ENCODE data around the gene SIRPB2. TPM values are rescaled to one million over a fixed set of nuclear protein-coding genes. Genes with fewer than 3 reads are reported as not detected.
A peak's percentile ranks its signal among the peaks of the same experiment; 100 is the strongest.

SIRPB2 gene
- total and polyA plus RNA-seq, 5 donors from 2014 or later: 0.10 TPM; not detected in 4

- DNase-seq: no peak
- H3K4me3 Mint-ChIP-seq: peak overlapping the region in 1 of 4 donors; percentile 73
- Histone ChIP-seq H3K36me3 (ENCODE audit: control insufficient read depth, insufficient read depth, low read length) (peaks cover 2% of the 10 kb centered on the region), H3K4me3 (ENCODE audit: low read depth, low read length) (no peak overlapping the region), H3K9me3 (ENCODE audit: control insufficient read depth in 2 of 2, low read length in 2 of 2) (no peaks in the 10 kb centered on the region), H3K27me3 (ENCODE audit: control insufficient read depth, insufficient read depth, low read length) (peaks cover 8% of the 10 kb centered on the region), H3K4me1 (ENCODE audit: control insufficient read depth, insufficient read depth, low read length, poor library complexity, severe bottlenecking) (peaks cover 21% of the 10 kb centered on the region), H3K27ac (ENCODE audit: insufficient read depth, low read length, poor library complexity, severe bottlenecking) (no peak overlapping the region)
- H3K4me1 Mint-ChIP-seq: peaks cover 9 to 30% (median 22%) of the 10 kb centered on the region in 4 donors
- H3K27ac Mint-ChIP-seq: no peak overlapping the region
- ATAC-seq (ENCODE audit: low read depth in 2 of 2): no peak
- H3K36me3 Mint-ChIP-seq: no peaks in the 10 kb centered on the region
- H3K9me3 Mint-ChIP-seq: no peaks in the 10 kb centered on the region
- peaks cover 26% of the 10 kb centered on the region for H3K27me3 Mint-ChIP-seq
Measured at GRCh38 chr20:1469306-1469905, 21.8 kb downstream of the SIRPB2 start.

GRCh38 chr20:1468117-1468624, 23.0 kb downstream of the SIRPB2 start:
- peaks cover 23% of the 10 kb centered on the region for H3K27me3 Mint-ChIP-seq
- no peaks in the 10 kb centered on the region for H3K9me3 Mint-ChIP-seq
- peaks cover 2% of the 10 kb centered on the region for H3K36me3 Mint-ChIP-seq
- no peak for ATAC-seq (ENCODE audit: low read depth in 2 of 2)
- Histone ChIP-seq H3K36me3 (ENCODE audit: control insufficient read depth, insufficient read depth, low read length) (peaks cover 10% of the 10 kb centered on the region), H3K27ac (ENCODE audit: insufficient read depth, low read length, poor library complexity, severe bottlenecking) (no peak overlapping the region), H3K27me3 (ENCODE audit: control insufficient read depth, insufficient read depth, low read length) (peaks cover 8% of the 10 kb centered on the region), H3K9me3 (ENCODE audit: control insufficient read depth in 2 of 2, low read length in 2 of 2) (no peaks in the 10 kb centered on the region), H3K4me1 (ENCODE audit: control insufficient read depth, insufficient read depth, low read length, poor library complexity, severe bottlenecking) (peaks cover 30% of the 10 kb centered on the region), H3K4me3 (ENCODE audit: low read depth, low read length) (no peak overlapping the region)
- H3K27ac Mint-ChIP-seq: peak overlapping the region in 1 of 3 donors; percentile 94
- peaks cover 13 to 43% (median 34%) of the 10 kb centered on the region in 4 donors for H3K4me1 Mint-ChIP-seq
- peak overlapping the region in 3 of 4 donors; percentile 43 to 87 (median 73) for H3K4me3 Mint-ChIP-seq
- DNase-seq: no peak

- peak overlapping the region; percentile 80 to 93 (median 87) for H3K4me3 Mint-ChIP-seq
- Histone ChIP-seq H3K36me3 (ENCODE audit: control insufficient read depth, insufficient read depth, low read length) (peaks cover 16% of the 10 kb centered on the region), H3K4me3 (ENCODE audit: low read depth, low read length) (peak overlapping the region; percentile 66), H3K27ac (ENCODE audit: insufficient read depth, low read length, poor library complexity, severe bottlenecking) (peak overlapping the region; percentile 60), H3K9me3 (ENCODE audit: control insufficient read depth in 2 of 2, low read length in 2 of 2) (no peaks in the 10 kb centered on the region), H3K27me3 (ENCODE audit: control insufficient read depth, insufficient read depth, low read length) (peaks cover 8% of the 10 kb centered on the region), H3K4me1 (ENCODE audit: control insufficient read depth, insufficient read depth, low read length, poor library complexity, severe bottlenecking) (peaks cover 34% of the 10 kb centered on the region)
- ATAC-seq (ENCODE audit: low read depth in 2 of 2): no peak
- no peak for DNase-seq
- H3K36me3 Mint-ChIP-seq: peaks cover 5% of the 10 kb centered on the region
- H3K4me1 Mint-ChIP-seq: peaks cover 13 to 47% (median 37%) of the 10 kb centered on the region in 4 donors
- peaks cover 17% of the 10 kb centered on the region for H3K27me3 Mint-ChIP-seq
- peak overlapping the region; percentile 42 to 94 (median 80) for H3K27ac Mint-ChIP-seq
- no peaks in the 10 kb centered on the region for H3K9me3 Mint-ChIP-seq
Measured at GRCh38 chr20:1467355-1468116, 23.7 kb downstream of the SIRPB2 start.

- no peaks in the 10 kb centered on the region for H3K9me3 ChIP-seq (ENCODE audit: control insufficient read depth in 2 of 2, low read length in 2 of 2)
- H3K36me3 ChIP-seq (ENCODE audit: control insufficient read depth, insufficient read depth, low read length): peaks cover 19% of the 10 kb centered on the region
- Mint-ChIP-seq H3K9me3 (no peaks in the 10 kb centered on the region), H3K36me3 (peaks cover 5% of the 10 kb centered on the region), H3K27me3 (peaks cover 13% of the 10 kb centered on the region), H3K27ac (peak overlapping the region; percentile 42 to 94 (median 80)), H3K4me1 (peaks cover 13 to 49% (median 37%) of the 10 kb centered on the region in 4 donors), H3K4me3 (peak overlapping the region; percentile 80 to 93 (median 87))
- H3K27me3 ChIP-seq (ENCODE audit: control insufficient read depth, insufficient read depth, low read length): peaks cover 8% of the 10 kb centered on the region
- peak overlapping the region; percentile 60 for H3K27ac ChIP-seq (ENCODE audit: insufficient read depth, low read length, poor library complexity, severe bottlenecking)
- ATAC-seq (ENCODE audit: low read depth in 2 of 2): no peak
- peak overlapping the region; percentile 66 for H3K4me3 ChIP-seq (ENCODE audit: low read depth, low read length)
- H3K4me1 ChIP-seq (ENCODE audit: control insufficient read depth, insufficient read depth, low read length, poor library complexity, severe bottlenecking): peaks cover 34% of the 10 kb centered on the region
- no peak for DNase-seq
Measured at GRCh38 chr20:1467082-1467354, 24.2 kb downstream of the SIRPB2 start.

- Mint-ChIP-seq H3K4me1 (peaks cover 13 to 54% (median 37%) of the 10 kb centered on the region in 4 donors), H3K27me3 (peaks cover 13% of the 10 kb centered on the region), H3K27ac (peak within 1 kb of the TSS; percentile 42 to 94 (median 80)), H3K4me3 (peak within 1 kb of the TSS; percentile 87 to 94 (median 90)), H3K36me3 (peaks cover 5% of the 10 kb centered on the region), H3K9me3 (no peaks in the 10 kb centered on the region)
- peak; percentile 98 for ATAC-seq (ENCODE audit: low read depth in 2 of 2)
- Histone ChIP-seq H3K4me1 (ENCODE audit: control insufficient read depth, insufficient read depth, low read length, poor library complexity, severe bottlenecking) (peaks cover 34% of the 10 kb centered on the region), H3K9me3 (ENCODE audit: control insufficient read depth in 2 of 2, low read length in 2 of 2) (no peaks in the 10 kb centered on the region), H3K27ac (ENCODE audit: insufficient read depth, low read length, poor library complexity, severe bottlenecking) (peak within 1 kb of the TSS; percentile 87), H3K27me3 (ENCODE audit: control insufficient read depth, insufficient read depth, low read length) (peaks cover 8% of the 10 kb centered on the region), H3K4me3 (ENCODE audit: low read depth, low read length) (peak within 1 kb of the TSS; percentile 84), H3K36me3 (ENCODE audit: control insufficient read depth, insufficient read depth, low read length) (peaks cover 23% of the 10 kb centered on the region)
- peak; percentile 95 to 97 (median 96) for DNase-seq
Measured at GRCh38 chr20:1466211-1467081, 24.8 kb downstream of the SIRPB2 start, which contains the start of gene NSFL1C. TSS of gene NSFL1C (minus strand) at chr20:1466849. CDS start at chr20:1466824, 25 bp downstream.

GRCh38 chr20:1465470-1466210, 25.6 kb downstream of the SIRPB2 start:
- peaks cover 8% of the 10 kb centered on the region for H3K27me3 Mint-ChIP-seq
- Histone ChIP-seq H3K27me3 (ENCODE audit: control insufficient read depth, insufficient read depth, low read length) (peaks cover 8% of the 10 kb centered on the region), H3K36me3 (ENCODE audit: control insufficient read depth, insufficient read depth, low read length) (peaks cover 31% of the 10 kb centered on the region), H3K9me3 (ENCODE audit: control insufficient read depth in 2 of 2, low read length in 2 of 2) (no peaks in the 10 kb centered on the region), H3K4me1 (ENCODE audit: control insufficient read depth, insufficient read depth, low read length, poor library complexity, severe bottlenecking) (peaks cover 34% of the 10 kb centered on the region), H3K4me3 (ENCODE audit: low read depth, low read length) (peak overlapping the region; percentile 84), H3K27ac (ENCODE audit: insufficient read depth, low read length, poor library complexity, severe bottlenecking) (peak overlapping the region; percentile 87)
- H3K4me1 Mint-ChIP-seq: peaks cover 17 to 62% (median 41%) of the 10 kb centered on the region in 4 donors
- H3K36me3 Mint-ChIP-seq: peaks cover 12% of the 10 kb centered on the region
- no peaks in the 10 kb centered on the region for H3K9me3 Mint-ChIP-seq
- no peak for ATAC-seq (ENCODE audit: low read depth in 2 of 2)
- DNase-seq: no peak
- peak overlapping the region; percentile 87 to 94 (median 90) for H3K4me3 Mint-ChIP-seq
- H3K27ac Mint-ChIP-seq: peak overlapping the region in 1 of 3 donors; percentile 88
